GM12872 (cell line): ENCODE measurements around the gene ZSCAN16.

Experiments
- CTCF ChIP-seq: IDR thresholded peaks from 3 replicates; pipeline ENCODE4 v1.5.1; 2011; ENCODE audit warnings: low read depth, mild to moderate bottlenecking, low read length, moderate library complexity; ENCODE audit not compliant: insufficient read depth

Gene ZSCAN16

GRCh38 chr6:28135393-28135792, 11.0 kb downstream of the ZSCAN16 start:
- TF ChIP-seq CTCF: no peak

GRCh38 chr6:28136585-28137504, 12.4 kb downstream of the ZSCAN16 start:
- no peak for TF ChIP-seq CTCF

- TF ChIP-seq CTCF: no peak
These were observed 13.1 kb downstream of the ZSCAN16 start for GRCh38 chr6:28137505-28137981.

- TF ChIP-seq CTCF: no peak
These were observed 15.6 kb downstream of the ZSCAN16 start for GRCh38 chr6:28139860-28140543.

GRCh38 chr6:28140616-28141015, 16.2 kb downstream of the ZSCAN16 start:
- TF ChIP-seq CTCF: no peak

GRCh38 chr6:28141500-28142329, 17.3 kb downstream of the ZSCAN16 start, which contains the start of gene ZKSCAN8:
Gene ZKSCAN8 (plus strand): TSS chr6:28141883. CDS start chr6:28148408, 6,525 bp downstream.
- no peak for TF ChIP-seq CTCF
